ENCODE results near the gene PI16.

Gene PI16

GRCh38 chr6:37004044-37004980, 49.8 kb downstream of the PI16 start:
- peak; percentile 5 for DNase-seq (ENCODE audit: low spot score)

DNA sequence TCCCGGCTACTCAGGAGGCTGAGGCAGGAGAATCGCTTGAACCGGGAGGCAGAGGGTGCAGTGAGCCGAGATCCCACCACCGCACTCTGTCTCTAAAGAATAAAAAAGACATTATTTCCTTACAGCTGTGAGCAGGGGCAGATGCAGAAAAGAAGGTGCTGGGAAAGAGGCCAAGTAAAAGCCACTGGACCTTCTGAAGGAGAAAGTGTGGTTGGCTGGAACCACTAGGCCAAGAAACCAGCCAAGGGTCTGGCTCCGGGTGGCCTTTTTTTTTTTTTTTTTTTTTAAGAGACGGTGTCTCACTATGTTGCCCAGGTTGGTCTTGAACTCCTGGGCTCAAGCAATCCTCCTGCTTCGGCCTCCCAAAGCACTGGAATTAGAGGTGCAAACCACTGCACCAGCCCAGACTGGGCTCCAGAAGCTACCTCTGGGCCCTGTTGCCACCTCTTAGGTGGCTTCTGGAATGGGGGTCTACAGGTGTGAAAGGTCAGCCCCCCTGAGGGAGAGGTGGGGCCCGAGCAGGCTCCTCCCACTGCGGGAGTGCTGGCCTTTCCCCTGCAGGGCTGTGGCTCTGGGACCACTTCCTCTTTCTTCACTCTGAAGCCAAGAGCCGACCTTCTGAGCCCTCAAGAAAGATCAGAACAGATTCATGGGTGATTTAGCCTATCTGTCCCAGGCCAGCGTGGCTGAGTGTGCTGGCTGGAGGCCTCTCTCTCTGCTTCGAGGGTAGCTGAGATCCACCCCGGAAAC, 50.7 kb downstream of the PI16 start, which contains the start of gene FGD2:
TSS of gene FGD2 (plus strand) at position 595 of the 750 bp plus-strand sequence. CDS start 163 bp downstream, outside the sequence.
- DNase-seq (ENCODE audit: low spot score): no peak

GRCh38 chr6:37005827-37006567, 51.5 kb downstream of the PI16 start:
- DNase-seq (ENCODE audit: low spot score): no peak

- no peak for DNase-seq (ENCODE audit: low spot score)
Observed at GRCh38 chr6:37006793-37007339, 52.3 kb downstream of the PI16 start.

DNA sequence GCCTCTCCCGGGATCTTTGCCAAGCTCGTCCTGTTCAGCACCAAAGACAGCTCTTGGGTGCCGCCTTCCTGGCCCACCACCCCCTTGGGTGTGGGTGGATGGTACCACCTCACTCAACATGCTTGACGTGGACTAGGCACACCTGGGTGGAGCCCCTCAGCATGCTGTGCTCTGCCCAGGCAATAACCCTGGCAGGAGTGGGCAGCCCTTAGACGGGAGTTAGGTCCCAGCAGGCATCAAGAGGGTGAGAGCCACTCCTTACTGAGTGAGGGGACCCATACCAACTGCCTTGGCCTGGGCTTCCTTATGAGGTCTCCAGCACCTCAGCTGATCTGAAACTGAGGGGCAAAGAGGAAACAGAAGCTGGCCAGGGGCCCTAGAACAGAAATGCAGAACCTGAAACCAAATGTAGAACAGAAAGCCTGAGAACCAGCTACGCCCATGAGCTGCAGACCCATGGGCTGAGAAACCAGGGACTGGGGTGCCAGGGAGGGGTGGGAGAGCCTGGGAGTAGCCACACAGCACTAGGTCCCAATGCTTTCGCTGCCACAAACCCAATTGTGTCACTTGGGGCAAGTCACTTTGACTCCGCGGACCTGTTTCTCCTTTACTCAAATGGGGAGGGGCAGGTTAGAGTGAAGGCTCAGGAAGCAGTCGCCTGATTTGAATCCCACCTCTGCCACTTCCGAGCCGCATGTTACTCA, 53.0 kb downstream of the PI16 start:
- peak; percentile 53 for DNase-seq (ENCODE audit: low spot score)

GRCh38 chr6:37008484-37009465, 54.2 kb downstream of the PI16 start:
- no peak for DNase-seq (ENCODE audit: low spot score)

GRCh38 chr6:37010402-37010892, 55.9 kb downstream of the PI16 start:
- DNase-seq (ENCODE audit: low spot score): no peak

- no peak for DNase-seq (ENCODE audit: low spot score)
Observed at GRCh38 chr6:37011656-37012378, 57.3 kb downstream of the PI16 start.

DNA sequence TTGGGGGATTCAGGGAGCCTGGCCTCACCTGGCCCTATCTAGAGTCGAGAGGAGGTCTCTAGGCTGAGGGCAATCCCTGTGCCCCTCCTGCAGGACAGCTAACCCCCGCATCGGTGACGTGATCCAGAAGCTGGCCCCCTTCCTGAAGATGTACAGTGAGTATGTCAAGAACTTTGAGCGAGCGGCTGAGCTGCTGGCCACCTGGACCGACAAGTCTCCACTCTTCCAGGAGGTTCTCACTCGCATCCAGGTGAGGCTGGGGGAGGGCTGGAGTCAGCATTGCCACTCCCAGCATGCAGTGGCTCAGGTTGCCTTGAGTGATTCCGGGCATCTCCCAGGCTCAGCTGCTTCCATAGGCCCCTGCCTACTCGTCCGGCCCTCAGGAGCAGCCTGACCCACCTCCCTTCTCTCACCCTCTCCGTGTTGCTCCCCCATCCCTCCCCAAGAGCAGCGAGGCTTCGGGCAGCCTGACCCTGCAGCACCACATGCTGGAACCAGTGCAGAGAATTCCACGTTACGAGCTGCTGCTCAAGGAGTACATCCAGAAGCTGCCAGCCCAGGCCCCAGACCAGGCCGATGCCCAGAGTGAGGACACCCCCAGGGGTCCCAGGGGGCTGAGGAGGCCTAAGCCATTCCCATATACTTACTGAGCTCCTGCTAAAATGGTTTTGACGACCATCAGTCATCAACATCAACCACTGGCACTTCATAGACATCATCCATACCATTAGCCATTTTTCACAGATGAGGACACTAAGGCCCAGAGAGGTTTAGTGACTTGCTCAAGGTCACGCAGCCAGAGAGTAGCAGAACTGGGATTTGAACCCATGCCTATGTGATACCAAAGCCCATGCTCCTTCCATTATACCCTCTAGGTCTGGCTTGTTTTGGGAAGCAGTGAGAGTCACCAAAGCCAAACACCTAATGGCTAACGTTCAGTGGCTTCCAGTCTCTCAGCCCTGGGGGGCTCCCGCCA, 59.3 kb downstream of the PI16 start:
- DNase-seq (ENCODE audit: low spot score): no peak

Measured in iPS-NIHi11 (cell line).